AG04449 (cell line): ENCODE results near the gene ATP2C2.

Source experiments
- CTCF ChIA-PET: fragments of 350-600 bp; formaldehyde crosslinking; extraction: SDS; loops from one replicate; lab custom pipeline; 2021; ENCODE audit warnings: antibody characterized with exemption; lab: Yijun Ruan, JAX
- POLR2A ChIA-PET: fragments of 400-600, 350-600 bp; formaldehyde crosslinking; extraction: SDS; loops from one replicate; lab custom pipeline; 2020; ENCODE audit warnings: antibody characterized with exemption, inconsistent platforms; lab: Yijun Ruan, JAX
- DNase-seq: peaks from one replicate; pipeline ENCODE4 v3.0.0-alpha.2; 2010; ENCODE audit warnings: low read depth, low spot score
- H3K4me3 ChIP-seq: 2 replicates; pipeline ENCODE4 v1.5.1; 2011; ENCODE audit warnings: low read depth, mild to moderate bottlenecking, control low read depth, low read length
- TF ChIP-seq, protein P1 (sequence below): IDR thresholded peaks from one replicate; pipeline ENCODE4 v1.5.1; 2011; ENCODE audit warnings: mild to moderate bottlenecking, moderate library complexity, low read length, control low read depth, inconsistent platforms; ENCODE audit not compliant: insufficient read depth; ENCODE audit errors: missing control alignments

The ATP2C2 gene

DNA sequence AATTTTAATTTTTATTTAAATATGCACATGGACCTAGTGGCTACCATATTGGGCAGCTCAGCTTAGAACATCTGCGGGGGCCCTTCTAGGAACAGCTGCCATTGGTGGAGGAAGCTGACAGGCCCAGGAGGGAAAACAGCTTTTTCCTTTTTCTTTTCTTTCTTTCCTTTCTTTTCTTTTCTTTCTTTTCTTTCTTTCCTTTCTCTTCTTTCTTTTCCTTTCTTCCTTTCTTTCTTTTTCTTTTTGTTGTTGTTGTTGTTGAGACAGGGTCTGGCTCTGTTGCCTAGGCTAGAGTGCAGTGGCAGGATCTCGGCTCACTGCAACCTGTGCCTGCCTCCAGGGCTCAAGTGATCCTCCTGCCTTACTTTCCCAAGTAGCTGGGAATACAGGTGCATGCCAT is 43.4 kb downstream of the ATP2C2 start:
- no peak for DNase-seq
- TF ChIP-seq, protein P1, sequence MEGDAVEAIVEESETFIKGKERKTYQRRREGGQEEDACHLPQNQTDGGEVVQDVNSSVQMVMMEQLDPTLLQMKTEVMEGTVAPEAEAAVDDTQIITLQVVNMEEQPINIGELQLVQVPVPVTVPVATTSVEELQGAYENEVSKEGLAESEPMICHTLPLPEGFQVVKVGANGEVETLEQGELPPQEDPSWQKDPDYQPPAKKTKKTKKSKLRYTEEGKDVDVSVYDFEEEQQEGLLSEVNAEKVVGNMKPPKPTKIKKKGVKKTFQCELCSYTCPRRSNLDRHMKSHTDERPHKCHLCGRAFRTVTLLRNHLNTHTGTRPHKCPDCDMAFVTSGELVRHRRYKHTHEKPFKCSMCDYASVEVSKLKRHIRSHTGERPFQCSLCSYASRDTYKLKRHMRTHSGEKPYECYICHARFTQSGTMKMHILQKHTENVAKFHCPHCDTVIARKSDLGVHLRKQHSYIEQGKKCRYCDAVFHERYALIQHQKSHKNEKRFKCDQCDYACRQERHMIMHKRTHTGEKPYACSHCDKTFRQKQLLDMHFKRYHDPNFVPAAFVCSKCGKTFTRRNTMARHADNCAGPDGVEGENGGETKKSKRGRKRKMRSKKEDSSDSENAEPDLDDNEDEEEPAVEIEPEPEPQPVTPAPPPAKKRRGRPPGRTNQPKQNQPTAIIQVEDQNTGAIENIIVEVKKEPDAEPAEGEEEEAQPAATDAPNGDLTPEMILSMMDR: no peak
- H3K4me3 ChIP-seq: no peak overlapping the region
- ChIA-PET POLR2A (no interaction called here), CTCF (no interaction called here)

DNA sequence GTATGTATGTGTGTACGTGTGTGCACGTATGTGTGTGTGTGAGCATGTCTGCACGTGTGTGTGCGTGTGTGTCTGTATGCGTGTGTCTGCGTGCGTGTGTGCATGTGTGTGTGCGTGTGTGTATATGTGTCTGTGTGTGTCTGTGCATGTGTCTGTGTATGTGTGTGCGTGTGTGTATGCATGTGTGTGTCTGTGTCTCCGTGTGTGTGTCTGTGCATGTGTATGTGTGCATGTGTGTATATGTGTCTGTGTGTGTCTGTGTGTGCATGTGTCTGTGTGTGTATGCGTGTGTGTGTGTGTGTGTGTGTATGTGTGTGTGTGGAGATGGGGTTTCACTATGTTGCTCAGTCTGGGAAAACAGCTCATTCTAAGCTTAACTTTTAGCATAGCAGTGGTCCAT is 43.9 kb downstream of the ATP2C2 start:
- H3K4me3 ChIP-seq: no peak overlapping the region
- TF ChIP-seq, protein P1: no peak
- ChIA-PET CTCF (no interaction called here), POLR2A (no interaction called here)
- no peak for DNase-seq

DNA sequence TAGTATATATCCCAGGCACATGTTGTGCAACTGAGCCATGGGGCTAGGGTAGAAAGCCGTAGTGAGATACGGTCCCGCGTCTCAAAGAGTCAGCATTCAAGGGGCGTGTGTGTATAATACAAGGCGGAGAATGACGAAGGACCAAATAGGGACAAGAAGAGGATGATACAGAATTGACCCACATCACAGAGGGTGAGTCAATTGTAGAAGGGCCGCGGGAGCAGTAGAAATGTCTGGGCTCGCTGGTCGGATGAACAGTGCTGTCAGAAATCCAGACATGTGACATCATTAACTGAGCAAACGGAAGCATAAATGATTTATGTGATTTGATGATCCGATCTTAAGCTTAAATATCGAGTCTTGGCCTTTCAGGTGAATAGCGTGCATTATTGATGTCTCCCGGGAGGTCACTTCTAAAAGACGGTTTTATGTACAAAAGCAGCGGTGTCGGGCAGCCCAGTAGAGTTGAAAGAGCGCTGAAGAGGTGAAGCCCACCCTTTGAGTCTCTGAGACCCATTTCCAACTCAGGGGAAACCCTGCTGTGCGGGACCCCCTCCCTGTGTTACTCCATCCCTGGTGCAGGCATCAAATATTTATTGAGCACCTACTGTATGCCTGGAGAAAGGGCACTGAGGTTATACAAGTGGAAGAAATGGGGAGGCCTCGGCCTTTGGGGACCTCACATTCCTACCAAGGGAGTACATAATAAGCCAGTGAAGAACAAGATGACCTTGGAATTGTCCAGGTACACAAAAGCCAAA is 45.1 kb downstream of the ATP2C2 start:
- CTCF ChIA-PET: no interaction called here
- TF ChIP-seq, protein P1: no peak
- H3K4me3 ChIP-seq: no peak overlapping the region
- DNase-seq: no peak
- POLR2A ChIA-PET: no interaction called here

DNA sequence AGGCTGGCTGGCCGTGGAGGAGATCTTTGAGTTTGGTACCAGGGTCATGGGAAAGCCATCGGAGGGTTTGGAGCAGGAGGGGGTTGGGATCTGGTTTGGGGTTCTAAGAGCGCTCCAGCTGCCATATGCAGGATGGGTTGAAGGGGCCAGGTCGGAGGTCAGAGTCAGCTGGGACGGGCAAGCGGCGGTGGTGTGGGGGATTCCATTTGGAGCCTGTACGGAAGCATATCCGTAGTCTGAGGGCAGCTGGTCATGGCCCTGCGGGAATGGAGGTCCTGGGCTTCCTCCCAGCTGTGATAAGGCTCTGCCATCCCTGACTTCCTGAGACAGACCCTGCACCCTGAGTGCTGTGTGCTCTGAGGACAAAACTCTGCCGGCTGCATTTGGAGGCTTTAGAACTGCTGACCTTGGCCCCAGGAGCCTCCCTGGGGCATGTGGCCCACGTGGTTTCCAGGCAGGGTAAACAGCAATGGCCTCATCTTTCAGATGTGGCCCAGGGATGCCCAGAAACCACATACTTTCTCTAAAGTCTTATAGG is 46.5 kb downstream of the ATP2C2 start:
- CTCF ChIA-PET: no interaction called here
- no peak overlapping the region for H3K4me3 ChIP-seq
- POLR2A ChIA-PET: no interaction called here
- no peak for DNase-seq
- TF ChIP-seq, protein P1: no peak

DNA sequence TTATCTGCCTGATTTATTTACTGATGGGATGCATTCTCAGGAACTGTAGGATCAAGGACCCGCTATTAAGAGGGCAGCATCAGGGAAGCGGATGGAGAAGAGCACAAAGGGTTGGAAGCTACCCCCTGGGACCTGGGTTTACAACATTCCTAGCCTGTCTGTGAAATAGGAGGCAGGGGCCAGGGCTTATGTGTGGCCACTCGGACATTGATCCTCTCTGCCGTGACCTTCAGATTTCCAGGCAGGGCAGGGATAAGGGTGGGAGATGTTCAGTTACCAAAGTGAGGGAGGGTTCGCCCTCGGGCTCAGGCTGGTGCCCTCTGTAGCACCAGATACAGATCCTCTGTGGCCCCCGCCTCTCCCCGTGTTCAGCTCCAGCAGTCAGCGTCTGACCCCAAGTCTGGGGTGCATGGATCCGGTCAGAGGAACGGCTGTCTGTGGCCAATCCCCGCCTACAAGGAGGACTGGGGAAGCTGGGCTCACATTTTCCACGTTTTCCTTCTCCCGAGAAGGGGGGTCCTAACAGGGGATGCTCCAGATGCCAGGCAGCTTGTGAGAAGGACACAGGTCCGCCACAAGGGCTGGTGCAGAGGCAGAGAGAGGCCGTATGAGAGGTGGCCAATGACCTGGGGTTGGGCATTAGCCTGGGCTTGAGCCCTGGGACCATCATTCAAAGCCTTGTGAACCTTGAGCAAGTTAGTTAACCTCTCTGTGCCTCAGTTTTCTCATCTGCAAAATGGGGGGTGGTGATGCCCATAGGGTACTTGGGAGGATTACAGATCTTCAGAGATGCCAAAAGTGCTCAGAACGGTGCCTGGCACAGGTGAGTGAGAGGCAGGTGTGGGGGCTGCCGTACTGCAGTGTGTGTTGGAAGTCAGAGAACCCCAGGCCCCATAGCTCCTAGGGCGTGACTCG is 48.3 kb downstream of the ATP2C2 start:
- ChIA-PET CTCF (no interaction called here), POLR2A (no interaction called here)
- no peak overlapping the region for H3K4me3 ChIP-seq
- TF ChIP-seq, protein P1: no peak
- no peak for DNase-seq
